AG04449 (cell line): ENCODE data around the gene AJM1.

ENCODE experiments used
- CTCF ChIA-PET: fragments of 350-600 bp; formaldehyde crosslinking; extraction: SDS; loops from one replicate; lab custom pipeline; 2021; ENCODE audit warnings: antibody characterized with exemption; lab: Yijun Ruan, JAX
- POLR2A ChIA-PET: fragments of 400-600, 350-600 bp; formaldehyde crosslinking; extraction: SDS; loops from one replicate; lab custom pipeline; 2020; ENCODE audit warnings: antibody characterized with exemption, inconsistent platforms; lab: Yijun Ruan, JAX
- DNase-seq: peaks from one replicate; pipeline ENCODE4 v3.0.0-alpha.2; 2010; ENCODE audit warnings: low read depth, low spot score
- H3K4me3 ChIP-seq: 2 replicates; pipeline ENCODE4 v1.5.1; 2011; ENCODE audit warnings: low read depth, mild to moderate bottlenecking, control low read depth, low read length
- TF ChIP-seq, protein P1 (sequence below): IDR thresholded peaks from one replicate; pipeline ENCODE4 v1.5.1; 2011; ENCODE audit warnings: mild to moderate bottlenecking, moderate library complexity, low read length, control low read depth, inconsistent platforms; ENCODE audit not compliant: insufficient read depth; ENCODE audit errors: missing control alignments

Gene AJM1

DNA sequence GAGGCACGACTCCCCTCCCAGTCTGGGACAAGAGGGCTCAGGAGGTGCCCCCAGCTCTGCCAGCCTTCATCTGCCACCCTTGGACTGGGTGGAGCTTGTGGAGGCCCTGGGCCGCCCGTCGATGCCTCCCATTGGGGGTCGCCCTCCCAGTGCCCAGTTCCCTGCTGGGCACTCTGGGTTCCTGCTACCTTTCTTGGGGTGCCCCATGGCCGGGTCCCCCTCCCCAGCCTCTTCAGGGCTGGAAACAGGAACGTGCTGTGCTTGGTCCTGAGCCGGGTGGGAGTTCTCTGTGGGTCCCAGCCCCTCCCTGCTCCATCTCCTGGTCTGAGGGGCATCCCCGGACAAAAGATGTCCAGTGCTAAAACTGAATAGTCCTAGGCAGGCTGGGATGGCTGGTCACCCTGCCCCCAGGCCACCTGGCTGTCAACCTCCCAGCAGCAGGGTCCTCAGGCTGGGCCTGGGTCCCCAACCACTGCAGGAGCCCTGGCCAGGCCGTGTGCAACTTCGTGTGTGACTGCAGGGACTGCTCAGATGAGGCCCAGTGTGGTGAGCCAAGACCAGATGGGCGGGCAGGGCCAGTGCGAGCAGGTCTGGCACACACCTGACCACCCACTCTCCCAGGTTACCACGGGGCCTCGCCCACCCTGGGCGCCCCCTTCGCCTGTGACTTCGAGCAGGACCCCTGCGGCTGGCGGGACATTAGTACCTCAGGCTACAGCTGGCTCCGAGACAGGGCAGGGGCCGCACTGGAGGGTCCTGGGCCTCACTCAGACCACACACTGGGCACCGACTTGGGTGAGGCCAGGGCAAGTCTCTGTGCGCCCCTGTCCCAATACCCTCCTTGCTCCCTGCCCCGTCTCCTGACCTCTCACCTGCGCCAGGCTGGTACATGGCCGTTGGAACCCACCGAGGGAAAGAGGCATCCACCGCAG is 10.7 kb downstream of the AJM1 start:
- TF ChIP-seq, protein P1, sequence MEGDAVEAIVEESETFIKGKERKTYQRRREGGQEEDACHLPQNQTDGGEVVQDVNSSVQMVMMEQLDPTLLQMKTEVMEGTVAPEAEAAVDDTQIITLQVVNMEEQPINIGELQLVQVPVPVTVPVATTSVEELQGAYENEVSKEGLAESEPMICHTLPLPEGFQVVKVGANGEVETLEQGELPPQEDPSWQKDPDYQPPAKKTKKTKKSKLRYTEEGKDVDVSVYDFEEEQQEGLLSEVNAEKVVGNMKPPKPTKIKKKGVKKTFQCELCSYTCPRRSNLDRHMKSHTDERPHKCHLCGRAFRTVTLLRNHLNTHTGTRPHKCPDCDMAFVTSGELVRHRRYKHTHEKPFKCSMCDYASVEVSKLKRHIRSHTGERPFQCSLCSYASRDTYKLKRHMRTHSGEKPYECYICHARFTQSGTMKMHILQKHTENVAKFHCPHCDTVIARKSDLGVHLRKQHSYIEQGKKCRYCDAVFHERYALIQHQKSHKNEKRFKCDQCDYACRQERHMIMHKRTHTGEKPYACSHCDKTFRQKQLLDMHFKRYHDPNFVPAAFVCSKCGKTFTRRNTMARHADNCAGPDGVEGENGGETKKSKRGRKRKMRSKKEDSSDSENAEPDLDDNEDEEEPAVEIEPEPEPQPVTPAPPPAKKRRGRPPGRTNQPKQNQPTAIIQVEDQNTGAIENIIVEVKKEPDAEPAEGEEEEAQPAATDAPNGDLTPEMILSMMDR = no peak
- DNase-seq = no peak
- no peak overlapping the region for H3K4me3 ChIP-seq
- CTCF ChIA-PET = interaction anchor here (0.7 to 1.6 kb wide), 2 partner anchors 10 to 176 kb away, joined by 3 to 4 read pairs; no protein-coding TSS in a partner anchor
- POLR2A ChIA-PET = interaction anchor here (1.0 to 1.1 kb wide), 2 partner anchors 10 kb away, joined by 3 to 4 read pairs; partner anchors contain the start of gene AJM1

DNA sequence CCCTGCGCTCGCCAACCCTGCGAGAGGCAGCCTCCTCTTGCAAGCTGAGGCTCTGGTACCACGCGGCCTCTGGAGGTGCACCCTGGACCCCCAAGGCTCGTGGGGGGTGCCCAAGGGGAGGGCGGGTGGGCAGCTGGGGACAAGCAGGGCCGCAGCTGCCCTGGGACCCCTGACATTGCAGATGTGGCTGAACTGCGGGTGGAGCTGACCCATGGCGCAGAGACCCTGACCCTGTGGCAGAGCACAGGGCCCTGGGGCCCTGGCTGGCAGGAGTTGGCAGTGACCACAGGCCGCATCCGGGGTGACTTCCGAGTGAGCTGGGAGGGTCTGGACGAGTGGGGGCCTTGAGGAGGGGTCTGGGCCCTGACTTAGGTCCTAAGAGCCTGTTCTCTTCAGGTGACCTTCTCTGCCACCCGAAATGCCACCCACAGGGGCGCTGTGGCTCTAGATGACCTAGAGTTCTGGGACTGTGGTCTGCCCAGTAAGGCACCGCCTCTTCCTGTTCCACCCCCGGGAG is 11.4 kb downstream of the AJM1 start:
- DNase-seq = no peak
- ChIA-PET CTCF (no interaction called here), POLR2A (no interaction called here)
- no peak overlapping the region for H3K4me3 ChIP-seq
- TF ChIP-seq, protein P1 = no peak

DNA sequence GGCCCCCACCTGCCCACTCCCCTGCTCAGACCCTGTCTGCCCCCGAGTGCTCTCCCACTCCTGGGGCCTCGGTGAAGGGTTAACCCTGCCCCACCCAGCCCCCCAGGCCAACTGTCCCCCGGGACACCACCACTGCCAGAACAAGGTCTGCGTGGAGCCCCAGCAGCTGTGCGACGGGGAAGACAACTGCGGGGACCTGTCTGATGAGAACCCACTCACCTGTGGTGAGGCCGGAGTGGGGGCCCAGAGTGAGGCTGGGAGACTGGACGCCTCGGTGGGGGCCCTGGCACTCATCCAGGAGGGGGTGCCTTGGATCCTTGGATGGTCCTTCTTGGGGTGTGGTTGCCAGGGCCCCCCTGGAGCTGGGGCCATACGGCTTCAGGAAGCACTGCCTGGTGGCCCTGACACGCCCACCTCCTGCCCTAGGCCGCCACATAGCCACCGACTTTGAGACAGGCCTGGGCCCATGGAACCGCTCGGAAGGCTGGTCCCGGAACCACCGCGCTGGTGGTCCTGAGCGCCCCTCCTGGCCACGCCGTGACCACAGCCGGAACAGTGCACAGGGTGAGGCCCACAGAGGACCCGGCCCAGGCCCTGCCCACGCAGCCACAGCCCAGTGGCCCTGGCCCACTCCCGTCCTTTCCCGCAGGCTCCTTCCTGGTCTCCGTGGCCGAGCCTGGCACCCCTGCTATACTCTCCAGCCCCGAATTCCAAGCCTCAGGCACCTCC is 12.0 kb downstream of the AJM1 start:
- TF ChIP-seq, protein P1 = no peak
- no peak overlapping the region for H3K4me3 ChIP-seq
- CTCF ChIA-PET = no interaction called here
- no peak for DNase-seq
- POLR2A ChIA-PET = no interaction called here

DNA sequence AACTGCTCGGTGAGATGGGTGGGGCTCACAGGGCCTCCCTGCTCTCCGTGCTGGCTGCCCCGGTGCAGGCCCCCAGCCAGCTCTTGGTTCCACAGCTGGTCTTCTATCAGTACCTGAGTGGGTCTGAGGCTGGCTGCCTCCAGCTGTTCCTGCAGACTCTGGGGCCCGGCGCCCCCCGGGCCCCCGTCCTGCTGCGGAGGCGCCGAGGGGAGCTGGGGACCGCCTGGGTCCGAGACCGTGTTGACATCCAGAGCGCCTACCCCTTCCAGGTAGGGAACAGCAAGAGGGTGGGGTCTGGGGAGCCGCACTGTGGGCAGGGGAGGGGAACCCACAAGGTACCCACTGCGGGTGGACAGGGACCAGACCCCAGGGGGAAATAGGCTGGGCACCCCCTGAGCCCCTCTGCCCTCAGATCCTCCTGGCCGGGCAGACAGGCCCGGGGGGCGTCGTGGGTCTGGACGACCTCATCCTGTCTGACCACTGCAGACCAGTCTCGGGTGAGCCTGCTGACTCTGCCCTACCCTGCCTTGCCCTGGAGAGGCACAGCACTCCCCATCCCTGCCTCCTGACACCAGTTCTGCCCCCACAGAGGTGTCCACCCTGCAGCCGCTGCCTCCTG is 12.7 kb downstream of the AJM1 start:
- no peak for DNase-seq
- ChIA-PET POLR2A (no interaction called here), CTCF (no interaction called here)
- no peak overlapping the region for H3K4me3 ChIP-seq
- TF ChIP-seq, protein P1 = no peak

DNA sequence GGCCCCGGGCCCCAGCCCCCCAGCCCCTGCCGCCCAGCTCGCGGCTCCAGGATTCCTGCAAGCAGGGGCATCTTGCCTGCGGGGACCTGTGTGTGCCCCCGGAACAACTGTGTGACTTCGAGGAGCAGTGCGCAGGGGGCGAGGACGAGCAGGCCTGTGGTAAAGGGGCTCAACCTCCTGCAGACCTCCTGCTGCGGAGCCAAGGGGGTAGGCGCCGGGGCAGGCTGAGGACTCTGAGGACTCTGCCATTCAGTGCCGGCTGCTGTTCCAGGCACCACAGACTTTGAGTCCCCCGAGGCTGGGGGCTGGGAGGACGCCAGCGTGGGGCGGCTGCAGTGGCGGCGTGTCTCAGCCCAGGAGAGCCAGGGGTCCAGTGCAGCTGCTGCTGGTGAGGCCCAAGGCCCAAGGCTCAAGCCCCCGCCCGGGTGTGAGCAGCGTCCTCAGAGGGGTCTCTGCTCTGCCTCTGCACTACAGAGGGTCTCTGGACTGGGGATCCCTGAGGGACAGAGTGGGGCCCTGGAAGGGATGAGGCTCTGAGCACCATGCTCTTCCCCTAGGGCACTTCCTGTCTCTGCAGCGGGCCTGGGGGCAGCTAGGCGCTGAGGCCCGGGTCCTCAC is 13.3 kb downstream of the AJM1 start:
- ChIA-PET POLR2A (interaction anchor here (1.0 kb wide), 1 partner anchor 140 kb away, joined by 3 read pairs; the partner anchor contains the start of gene CLIC3), CTCF (interaction anchor here (1.1 kb wide), 1 partner anchor 174 kb away, joined by 4 read pairs; no protein-coding TSS in a partner anchor)

More for the DNA sequence above, 13.3 kb downstream of the AJM1 start:
- no peak overlapping the region for H3K4me3 ChIP-seq
- TF ChIP-seq, protein P1 = no peak
- DNase-seq = no peak
